Upper lobe of right lung (tissue), 1 donor: ENCODE results near the gene MED12L. TPM values are rescaled to one million over a fixed set of nuclear protein-coding genes. Genes with fewer than 3 reads are reported as not detected.
A peak's percentile ranks its signal among the peaks of the same experiment; 100 is the strongest.

Experiments
- ATAC-seq: fragments of 200-7000 bp; cut with Tn5 transposase; one replicate; pipeline ENCODE4 v1.9.1; 2020; ENCODE audit warnings: mild to moderate bottlenecking, moderate library complexity
- DNase-seq: peaks from one replicate; pipeline ENCODE4 v3.0.0-alpha.2; 2020
- H3K27ac ChIP-seq: fragments of 200-600 bp; one replicate; pipeline ENCODE4 v1.8.0; 2022
- H3K27me3 ChIP-seq: fragments of 200-600 bp; one replicate; pipeline ENCODE4 v1.8.0; 2022; ENCODE audit warnings: mild to moderate bottlenecking
- H3K36me3 ChIP-seq: fragments of 200-600 bp; one replicate; pipeline ENCODE4 v1.8.0; 2022
- H3K4me1 ChIP-seq: fragments of 200-600 bp; one replicate; pipeline ENCODE4 v1.8.0; 2022
- H3K4me3 ChIP-seq: fragments of 200-600 bp; one replicate; pipeline ENCODE4 v1.8.0; 2022; ENCODE audit warnings: mild to moderate bottlenecking
- H3K9me3 ChIP-seq: fragments of 200-600 bp; one replicate; pipeline ENCODE4 v1.8.0; 2022
- CTCF ChIP-seq: fragments of 200-600 bp; IDR thresholded peaks from one replicate; pipeline ENCODE4 v1.8.0; 2022; ENCODE audit warnings: antibody characterized with exemption
- intact Hi-C: fragments of 100-400 bp; cut with DNase I; formaldehyde crosslinking; loops from one replicate; pipeline ENCODE4 v1.11.0; 2022
- total RNA-seq: library from RNA; stranded (reverse); fragmentation: NEBNext Ultra II Directional; extraction: Animal tissue kit (Norgen Biotek cat#: 25700); gene quantifications from one replicate; pipeline ENCODE4 v1.2.1, GENCODE V29; 2021
- donor health status: DM: no; HTN: yes; CAD: no; lungs with severe emphysema.

MED12L gene
- total RNA-seq, 1 donor from 2014 or later: 0.69 TPM

DNA sequence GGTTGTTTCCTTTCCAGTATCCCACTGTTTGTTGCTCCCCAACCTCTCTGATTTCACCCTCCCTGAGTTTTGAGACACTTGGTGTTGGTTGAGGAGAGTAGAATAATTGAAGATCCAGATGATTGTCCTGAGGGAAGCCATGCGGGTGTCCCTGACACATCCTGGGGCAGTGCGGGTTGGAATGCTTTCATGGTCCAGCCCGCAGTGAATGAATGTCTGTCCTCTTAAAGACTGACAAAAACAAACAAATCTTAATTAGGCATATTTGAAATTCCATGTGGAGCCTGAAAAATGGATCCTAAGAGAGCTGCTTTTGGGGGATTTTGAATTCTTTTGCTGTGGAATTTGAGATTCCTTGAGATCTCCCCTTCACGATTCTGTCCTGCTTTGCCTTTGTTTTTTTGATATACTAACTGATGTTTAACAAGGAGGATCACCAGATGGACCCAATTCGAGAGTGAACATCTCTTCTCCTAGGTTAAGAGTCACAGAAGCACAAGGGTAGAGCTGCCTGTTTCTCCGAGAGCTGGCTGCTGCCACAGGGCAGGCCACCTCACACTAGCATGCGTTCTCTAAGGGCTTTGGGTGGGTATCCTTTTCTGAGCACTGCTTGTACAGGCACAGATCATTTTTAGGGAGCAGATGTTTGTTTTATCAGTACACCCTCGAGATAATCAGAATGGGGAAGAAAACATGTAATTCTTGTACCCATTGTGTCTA, 70.1 kb downstream of the MED12L start:
- H3K27me3 ChIP-seq: no peaks in the 10 kb centered on the region
- H3K4me1 ChIP-seq: no peaks in the 10 kb centered on the region
- H3K4me3 ChIP-seq: no peak overlapping the region
- intact Hi-C loops: no loop called here
- no peaks in the 10 kb centered on the region for H3K9me3 ChIP-seq
- ATAC-seq (no peak), DNase-seq (no peak)
- H3K36me3 ChIP-seq: no peaks in the 10 kb centered on the region
- TF ChIP-seq CTCF: no peak
- no peak overlapping the region for H3K27ac ChIP-seq

DNA sequence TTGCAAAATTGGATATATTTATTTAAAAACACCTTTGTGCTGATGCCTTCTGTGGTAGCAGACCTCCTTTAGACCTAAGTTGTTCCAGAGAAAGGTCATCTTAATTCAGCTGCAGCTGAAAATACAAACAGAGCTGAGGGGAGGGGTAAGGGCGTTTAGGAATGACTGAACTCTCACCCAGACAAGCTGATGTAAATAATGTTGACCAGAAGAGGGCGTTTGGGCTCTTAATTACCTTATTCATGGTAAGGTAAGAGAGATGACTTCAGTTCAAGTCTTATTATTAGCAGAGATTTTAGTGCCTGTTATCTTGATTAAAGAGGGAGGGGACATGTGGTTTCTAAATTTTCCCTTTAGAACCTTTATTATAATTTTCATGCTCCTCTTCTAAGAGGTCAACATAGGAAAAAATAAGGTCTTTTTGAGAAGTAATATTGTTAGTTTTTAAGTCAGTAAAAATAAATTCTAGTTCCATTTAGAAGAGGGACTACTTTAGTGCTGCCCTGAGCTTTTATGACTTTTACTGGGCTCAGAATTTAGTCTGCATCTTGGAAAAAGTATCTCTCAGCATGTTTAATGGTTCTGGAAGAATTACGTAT, 71.3 kb downstream of the MED12L start:
- no peak overlapping the region for H3K27ac ChIP-seq
- ATAC-seq: peak; percentile 81
- no peaks in the 10 kb centered on the region for H3K27me3 ChIP-seq
- no peaks in the 10 kb centered on the region for H3K9me3 ChIP-seq
- intact Hi-C loops: no loop called here
- TF ChIP-seq CTCF: peak; percentile 54
- no peaks in the 10 kb centered on the region for H3K4me1 ChIP-seq
- no peak for DNase-seq
- no peak overlapping the region for H3K4me3 ChIP-seq
- no peaks in the 10 kb centered on the region for H3K36me3 ChIP-seq

- Histone ChIP-seq H3K4me3 (no peak overlapping the region), H3K9me3 (no peaks in the 10 kb centered on the region), H3K27me3 (no peaks in the 10 kb centered on the region), H3K36me3 (no peaks in the 10 kb centered on the region), H3K4me1 (no peaks in the 10 kb centered on the region), H3K27ac (no peak overlapping the region)
- ATAC-seq: no peak
- no peak for DNase-seq
- intact Hi-C loops: no loop called here
- no peak for TF ChIP-seq CTCF
Measured at GRCh38 chr3:151159806-151160205, 74.3 kb downstream of the MED12L start.

DNA sequence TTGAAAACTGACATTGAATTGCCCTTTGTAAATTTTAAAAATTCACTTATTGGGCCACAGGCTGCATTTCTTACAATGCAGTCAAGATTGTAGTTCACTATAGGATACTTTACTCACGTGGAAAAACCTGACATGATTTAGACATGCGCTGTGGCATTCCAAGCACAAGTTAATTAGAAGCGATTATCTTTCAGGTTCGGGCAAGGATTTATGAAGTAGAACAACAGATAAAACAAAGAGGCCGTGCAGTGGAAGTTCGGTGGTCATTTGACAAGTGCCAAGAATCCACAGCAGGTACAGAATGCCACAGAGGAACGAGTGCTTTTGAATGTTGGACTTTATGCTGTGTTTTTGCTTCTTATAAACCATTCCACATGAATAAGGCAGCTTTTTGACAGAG, 79.8 kb downstream of the MED12L start:
- Histone ChIP-seq H3K9me3 (no peaks in the 10 kb centered on the region), H3K27ac (no peak overlapping the region), H3K4me3 (no peak overlapping the region), H3K27me3 (no peaks in the 10 kb centered on the region), H3K4me1 (peaks cover 4% of the 10 kb centered on the region), H3K36me3 (no peaks in the 10 kb centered on the region)
- intact Hi-C loops: no loop called here
- DNase-seq (no peak), ATAC-seq (no peak)
- TF ChIP-seq CTCF: no peak

DNA sequence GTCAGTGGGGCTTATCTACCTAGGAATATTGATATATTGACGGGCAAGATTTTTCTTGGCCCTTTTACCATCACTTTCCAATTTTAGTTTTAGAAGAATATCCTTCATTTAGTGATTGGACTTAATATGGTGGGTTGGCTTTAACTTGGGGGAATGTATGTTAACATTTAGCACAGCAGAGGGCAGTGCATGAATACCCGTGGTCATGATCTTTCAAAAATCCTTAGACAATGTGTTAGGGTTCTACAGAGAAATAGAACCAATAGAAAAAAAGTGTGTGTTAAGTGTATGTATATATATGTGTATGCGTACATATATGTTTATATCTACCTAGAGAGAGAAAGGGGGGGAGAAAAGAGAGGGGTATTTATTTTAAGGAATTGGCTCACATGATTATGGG, 80.7 kb downstream of the MED12L start:
- peaks cover 4% of the 10 kb centered on the region for H3K4me1 ChIP-seq
- H3K36me3 ChIP-seq: no peaks in the 10 kb centered on the region
- TF ChIP-seq CTCF: no peak
- ATAC-seq: no peak
- H3K27me3 ChIP-seq: no peaks in the 10 kb centered on the region
- intact Hi-C loops: no loop called here
- DNase-seq: no peak
- no peaks in the 10 kb centered on the region for H3K9me3 ChIP-seq
- no peak overlapping the region for H3K4me3 ChIP-seq
- no peak overlapping the region for H3K27ac ChIP-seq
